K562 (cell line): Measurements from ENCODE around the gene MGAT4B. TPM values are rescaled to one million over a fixed set of nuclear protein-coding genes. Genes with fewer than 3 reads are reported as not detected.

ENCODE experiments used
- ATAC-seq: fragments of 200-7000 bp; cut with Tn5 transposase; 3 replicates; pipeline ENCODE4 v1.9.1; 2020; ENCODE audit warnings: moderate library complexity
- BruUV-seq: library from RNA; stranded (reverse); fragments of 400-500 nt; replicated peaks from 2 replicates; lab custom pipeline; 2021; lab: Mats Ljungman, UMichigan
- CTCF ChIA-PET: fragments of 300-600 bp; formaldehyde crosslinking; extraction: SDS; loops from one replicate; lab custom pipeline; 2021; ENCODE audit warnings: low intra/inter-chr PET ratio; lab: Yijun Ruan, JAX
- POLR2A ChIA-PET: fragments of 300-600, 350-650 bp; sonication (Branson Sonifier 250); formaldehyde crosslinking; extraction: SDS; loops from one replicate; lab custom pipeline; 2021; ENCODE audit warnings: antibody characterized with exemption, inconsistent platforms; lab: Yijun Ruan, JAX
- DNase-seq, 4 experiments: peaks; one replicate each; pipeline versions ENCODE4 v3.0.0 to v3.0.0-alpha.2; 2011 to 2018; ENCODE audit warnings: low spot score in 3 of 4, mixed read lengths in 3 of 4; ENCODE audit errors: extremely low read depth in 1 of 4
- FAIRE-seq: peaks from 2 replicates; lab custom pipeline; 2011; peaks lifted over from hg19 to GRCh38; lab: Jason Lieb, UNC
- H2AFZ ChIP-seq: 2 replicates; pipeline ENCODE4 v1.6.0; 2011; ENCODE audit warnings: low read depth, low read length, control low read depth, inconsistent platforms
- H3K27ac ChIP-seq: fragments of 200-600 bp; 3 replicates; pipeline ENCODE4 v1.8.0; 2011; ENCODE audit warnings: low read depth, mild to moderate bottlenecking, control low read depth, inconsistent platforms, low read length, moderate library complexity, mixed read lengths; ENCODE audit errors: extremely low read depth
- H3K27me3 ChIP-seq, 2 experiments: fragments of 300-600 bp in 1 of 2; 2 replicates in 1 of 2; 3 replicates in 1 of 2; pipeline versions ENCODE4 v1.6.0 to v1.8.0; 2011; ENCODE audit warnings: inconsistent platforms in 2 of 2, low read length in 2 of 2, mild to moderate bottlenecking in 1 of 2, mixed read lengths in 1 of 2, moderate library complexity in 1 of 2; ENCODE audit not compliant: control insufficient read depth in 2 of 2, insufficient read depth in 2 of 2
- H3K36me3 ChIP-seq: fragments of 300-600 bp; 3 replicates; pipeline ENCODE4 v1.8.0; 2011; ENCODE audit warnings: mild to moderate bottlenecking, low read length, inconsistent platforms; ENCODE audit not compliant: control insufficient read depth, insufficient read depth
- H3K4me1 ChIP-seq, 2 experiments: fragments of 200-600 bp in 1 of 2; replicated peaks in 1 of 2; 2 replicates in 1 of 2; 3 replicates in 1 of 2; pipeline versions ENCODE4 v1.5.1 to v1.8.0; 2011; ENCODE audit warnings: inconsistent platforms in 2 of 2, low read length in 2 of 2, mild to moderate bottlenecking in 1 of 2, mixed read lengths in 1 of 2, moderate library complexity in 1 of 2; ENCODE audit not compliant: control insufficient read depth in 2 of 2, insufficient read depth in 2 of 2
- H3K4me2 ChIP-seq: 2 replicates; pipeline ENCODE4 v1.6.1; 2011; ENCODE audit warnings: low read length, control low read depth, inconsistent platforms, mixed read lengths; ENCODE audit not compliant: insufficient read depth
- H3K4me3 ChIP-seq: fragments of 200-600 bp; sonication (generic), shearing (Covaris generic); 2 replicates; pipeline ENCODE4 v1.5.1; 2016; ENCODE audit warnings: control low read depth, inconsistent platforms
- H3K79me2 ChIP-seq: fragments of 200-600 bp; 3 replicates; pipeline ENCODE4 v1.8.0; 2011; ENCODE audit warnings: low read length, inconsistent platforms; ENCODE audit not compliant: control insufficient read depth, insufficient read depth
- H3K9ac ChIP-seq, 2 experiments: 2 replicates each; pipeline versions ENCODE4 v1.6.0 to v1.6.1; 2011; ENCODE audit warnings: low read depth in 2 of 2, low read length in 2 of 2, control low read depth in 1 of 2, inconsistent platforms in 1 of 2, mild to moderate bottlenecking in 1 of 2, mixed read lengths in 1 of 2; ENCODE audit not compliant: insufficient read depth in 1 of 2
- H3K9me1 ChIP-seq: one replicate; pipeline ENCODE4 v1.6.0; 2011; ENCODE audit warnings: inconsistent platforms, mild to moderate bottlenecking, low read length, moderate library complexity; ENCODE audit not compliant: control insufficient read depth, insufficient read depth
- H3K9me3 ChIP-seq: replicated peaks from 2 replicates; pipeline ENCODE4 v1.5.1; 2011; ENCODE audit warnings: low read depth, low read length, inconsistent platforms; ENCODE audit not compliant: control insufficient read depth, insufficient read depth
- H4K20me1 ChIP-seq: replicated peaks from 2 replicates; pipeline ENCODE4 v1.6.1; 2011; ENCODE audit warnings: low read length, inconsistent platforms, mixed read lengths; ENCODE audit not compliant: control insufficient read depth, insufficient read depth
- MCM3 ChIP-seq: fragments of 450-650 bp; IDR thresholded peaks from 2 replicates; pipeline ENCODE4 v1.6.1; 2016
- POLR2AphosphoS2 ChIP-seq: IDR thresholded peaks from 2 replicates; pipeline ENCODE4 v1.6.1; 2012; ENCODE audit warnings: low read length, improper control_type of control experiment
- SNIP1 ChIP-seq: fragments of 450-650 bp; IDR thresholded peaks from 2 replicates; pipeline ENCODE4 v1.7.1; 2017; ENCODE audit warnings: low read depth, mild to moderate bottlenecking
- ZNF41 ChIP-seq: fragments of 250-450 bp; sonication (Bioruptor Pico); conservative IDR thresholded peaks from 2 replicates; pipeline ENCODE4 v1.4.0; 2020; ENCODE audit warnings: mild to moderate bottlenecking
- ZNF431 ChIP-seq: sonication (generic); formaldehyde crosslinking; IDR thresholded peaks from 2 replicates; pipeline ENCODE4 v1.8.0; 2022; ENCODE audit warnings: mild to moderate bottlenecking, missing genetic modification reagents
- WGBS: fragments of 100-300 bp; shearing (Covaris generic); methylation state at CpG from one replicate; pipeline ENCODE4 v1.1.6; 2016; ENCODE audit warnings: low coverage, mixed read lengths; ENCODE audit not compliant: insufficient coverage; ENCODE audit errors: missing lambda C conversion rate; 5-methylcytosine and 5-hydroxymethylcytosine counted together
- in situ Hi-C: fragments of 300-500 bp; cut with MboI; formaldehyde crosslinking; loops from 4 replicates; pipeline ENCODE4 v1.15.0; 2018; ENCODE audit warnings: inconsistent platforms, mixed read lengths
- intact Hi-C: fragments of 100-400 bp; cut with micrococcal nuclease; formaldehyde crosslinking; loops from 2 replicates; pipeline ENCODE4 v1.14.2; 2022
- polyA plus RNA-seq, 8 experiments: library from polyadenylated mRNA; depleted of rRNA in 4 of 8; stranded (reverse) in 5 of 8; unstranded in 3 of 8; fragments of >200 nt; fragmentation: Nextera tagmentation in 2 of 8; fragmentation: Illumina TruSeq in 1 of 8; extraction: Ambion mirVana in 2 of 8; extraction: Trizol in 1 of 8; gene quantifications; 2 replicates each; pipeline versions ENCODE4 v1.2.1 to v1.2.3, GENCODE V29; 2011 to 2014; ENCODE audit warnings: inconsistent platforms in 1 of 8, missing spikeins in 1 of 8
- total RNA-seq, 7 experiments: library from RNA; depleted of rRNA in 6 of 7; stranded (reverse); fragments of >200 nt in 6 of 7; fragmentation: Illumina TruSeq in 2 of 7; extraction: Trizol in 2 of 7; gene quantifications; 2 replicates each; pipeline versions ENCODE4 v1.2.1 to v1.2.3, GENCODE V29; 2011 to 2021; ENCODE audit warnings: low replicate concordance in 1 of 7
- TF ChIP-seq, protein P1 (sequence below): fragments of 250-450 bp; sonication (Bioruptor Pico); IDR thresholded peaks from 2 replicates; pipeline ENCODE4 v1.5.0; 2021
- TF ChIP-seq, protein P2 (sequence below): fragments of 250-450 bp; sonication (Bioruptor Pico); IDR thresholded peaks from 2 replicates; pipeline ENCODE4 v1.5.0; 2021; ENCODE audit warnings: mild to moderate bottlenecking, moderate library complexity

Gene MGAT4B
- total and polyA plus RNA-seq, 9 of the 15 experiments (the other 6 are each of a cell fraction or from before 2014, with no cell fraction given), result 0.34 to 133 (median 75.4) TPM

DNA sequence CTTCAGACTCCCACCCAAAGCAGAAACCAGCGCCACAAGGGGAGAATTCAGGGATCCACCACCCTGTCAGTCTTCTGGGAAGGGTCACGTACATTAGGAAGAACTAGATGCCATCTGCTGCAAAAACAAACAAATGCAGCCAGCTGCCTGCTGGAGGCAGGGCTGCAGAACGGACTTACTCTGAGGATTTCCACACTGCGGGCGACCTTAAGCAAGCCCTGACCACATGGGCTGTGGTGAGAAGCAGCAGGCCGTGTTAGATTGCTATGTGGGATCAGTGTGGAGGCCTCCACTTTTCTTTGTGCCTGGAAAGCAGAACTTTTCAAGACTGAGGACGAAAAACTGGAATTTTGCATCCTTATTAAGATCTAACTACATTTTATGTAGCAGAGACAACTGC lies 26.3 kb downstream of the MGAT4B start (continued):
- TF ChIP-seq ZNF41 (CRISPR knock-in tag) (no peak), POLR2AphosphoS2 (no peak), SNIP1 (no peak)
- TF ChIP-seq, protein P1, sequence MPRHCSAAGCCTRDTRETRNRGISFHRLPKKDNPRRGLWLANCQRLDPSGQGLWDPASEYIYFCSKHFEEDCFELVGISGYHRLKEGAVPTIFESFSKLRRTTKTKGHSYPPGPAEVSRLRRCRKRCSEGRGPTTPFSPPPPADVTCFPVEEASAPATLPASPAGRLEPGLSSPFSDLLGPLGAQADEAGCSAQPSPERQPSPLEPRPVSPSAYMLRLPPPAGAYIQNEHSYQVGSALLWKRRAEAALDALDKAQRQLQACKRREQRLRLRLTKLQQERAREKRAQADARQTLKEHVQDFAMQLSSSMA (CRISPR knock-in tag), result no peak

DNA sequence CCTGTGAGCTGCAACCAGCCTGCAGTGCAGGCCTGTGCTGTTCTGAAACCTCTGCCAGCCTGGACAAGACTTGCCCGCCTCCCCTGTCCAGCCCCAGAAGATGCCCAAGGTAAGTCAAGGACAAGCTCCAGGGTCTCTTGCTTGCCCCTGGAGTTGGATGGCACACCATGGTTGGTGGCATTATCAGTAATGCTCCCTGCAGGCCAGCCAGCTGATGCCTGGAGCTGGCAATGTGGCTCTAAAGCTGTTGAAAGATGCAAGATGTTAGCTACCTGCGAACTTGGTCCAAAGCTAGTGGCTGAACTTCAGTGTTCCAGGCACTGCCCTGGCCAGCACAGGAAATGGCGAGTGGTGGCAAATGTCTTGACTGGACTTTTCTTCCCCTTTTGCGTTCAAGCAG lies 26.8 kb downstream of the MGAT4B start:
- ChIA-PET CTCF (no interaction called here), POLR2A (interaction anchor here (0.9 to 1.6 kb wide), 2 partner anchors 12 to 14 kb away, joined by 5 read pairs; partner anchors contain the start of gene LTC4S)
- Histone ChIP-seq H4K20me1 (no peaks in the 10 kb centered on the region), H3K4me1 (peaks cover 0 to 1% of the 10 kb centered on the region in 2 experiments; a peak in 1 of 5 replicates), H3K4me2 (no peak overlapping the region), H3K9ac (no peak overlapping the region), H3K36me3 (peaks cover 40% of the 10 kb centered on the region), H3K4me3 (no peak overlapping the region), H3K9me1 (peaks cover 7% of the 10 kb centered on the region), H3K27me3 (no peaks in the 10 kb centered on the region), H3K9me3 (no peaks in the 10 kb centered on the region), H3K79me2 (no peaks in the 10 kb centered on the region), H2AFZ (no peak overlapping the region), H3K27ac (no peak overlapping the region)
- in situ Hi-C loops (no loop called here), intact Hi-C loops (no loop called here)
- ATAC-seq (no peak), DNase-seq (no peak), FAIRE-seq (no peak)
- no TSS peak for BruUV-seq
- no peak for TF ChIP-seq ZNF431 (CRISPR knock-in tag)
- TF ChIP-seq, protein P2, sequence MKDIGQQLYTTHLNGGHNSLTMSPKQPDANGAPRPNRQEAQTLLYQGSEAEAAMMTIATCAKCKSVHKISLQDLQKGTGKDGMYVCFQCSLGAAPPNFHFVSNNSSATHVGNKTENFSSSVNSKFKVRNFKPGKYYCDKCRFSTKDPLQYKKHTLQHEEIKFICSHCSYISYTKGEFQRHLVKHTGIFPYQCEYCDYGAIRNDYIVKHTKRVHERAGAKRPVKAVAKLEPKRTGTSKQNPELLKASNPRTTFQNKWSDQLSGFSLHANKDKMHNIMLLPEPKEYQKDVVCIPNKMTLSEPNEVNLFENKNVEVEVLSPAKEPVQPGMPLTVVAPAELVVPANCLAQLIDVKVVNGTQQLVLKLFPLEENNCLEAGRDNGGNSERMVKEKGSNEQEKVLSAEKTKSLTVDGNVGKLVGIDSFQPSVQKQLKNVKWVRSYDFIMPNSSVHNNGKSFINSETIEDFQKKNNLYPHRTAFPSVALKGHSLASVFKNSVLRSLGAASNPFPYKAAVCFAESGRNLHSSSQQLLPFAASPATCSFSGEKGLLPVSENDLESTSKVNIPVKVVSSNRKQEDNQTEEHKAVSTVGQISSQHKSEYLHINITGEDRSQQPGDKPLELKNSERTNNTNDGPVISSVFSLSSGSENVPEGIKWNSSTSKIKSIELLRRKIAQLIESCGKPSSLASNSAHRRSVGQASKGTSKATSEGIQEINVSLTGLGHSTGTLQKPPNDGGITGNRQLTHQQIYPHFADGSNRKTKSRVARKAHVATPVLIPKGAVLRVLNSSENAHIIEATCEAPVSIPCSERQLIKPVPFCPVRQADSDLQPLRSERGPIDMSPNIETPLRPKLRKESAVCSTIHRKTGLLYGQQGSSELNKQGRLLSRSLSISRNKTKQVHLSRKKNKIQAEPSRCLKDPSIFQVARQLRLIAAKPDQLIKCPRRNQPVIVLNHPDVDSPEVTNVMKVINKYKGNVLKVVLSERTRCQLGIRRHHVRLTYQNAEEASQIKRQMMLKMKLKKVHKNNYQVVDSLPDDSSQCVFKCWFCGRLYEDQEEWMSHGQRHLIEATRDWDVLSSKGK (CRISPR knock-in tag), result no peak
- no peak for TF ChIP-seq MCM3
- 79% methylated on average over 4 of the region's 4 CpGs for WGBS
